Astrocyte (in vitro differentiated cells and primary cell): Measurements from ENCODE around the gene VIM.

ENCODE experiments used
- EZH2 ChIP-seq: IDR thresholded peaks from 2 replicates; pipeline ENCODE4 v1.6.1; 2012; ENCODE audit warnings: mild to moderate bottlenecking, low read length, inconsistent platforms; ENCODE audit not compliant: insufficient read depth
- TF ChIP-seq, protein P1 (sequence below): IDR thresholded peaks from 2 replicates; pipeline ENCODE4 v1.5.1; 2011; ENCODE audit warnings: low read depth, mild to moderate bottlenecking, inconsistent platforms, low read length, moderate library complexity; ENCODE audit not compliant: insufficient read depth

DNA sequence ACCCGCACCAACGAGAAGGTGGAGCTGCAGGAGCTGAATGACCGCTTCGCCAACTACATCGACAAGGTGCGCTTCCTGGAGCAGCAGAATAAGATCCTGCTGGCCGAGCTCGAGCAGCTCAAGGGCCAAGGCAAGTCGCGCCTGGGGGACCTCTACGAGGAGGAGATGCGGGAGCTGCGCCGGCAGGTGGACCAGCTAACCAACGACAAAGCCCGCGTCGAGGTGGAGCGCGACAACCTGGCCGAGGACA, 1.6 kb downstream of the VIM start:
- TF ChIP-seq, protein P1, sequence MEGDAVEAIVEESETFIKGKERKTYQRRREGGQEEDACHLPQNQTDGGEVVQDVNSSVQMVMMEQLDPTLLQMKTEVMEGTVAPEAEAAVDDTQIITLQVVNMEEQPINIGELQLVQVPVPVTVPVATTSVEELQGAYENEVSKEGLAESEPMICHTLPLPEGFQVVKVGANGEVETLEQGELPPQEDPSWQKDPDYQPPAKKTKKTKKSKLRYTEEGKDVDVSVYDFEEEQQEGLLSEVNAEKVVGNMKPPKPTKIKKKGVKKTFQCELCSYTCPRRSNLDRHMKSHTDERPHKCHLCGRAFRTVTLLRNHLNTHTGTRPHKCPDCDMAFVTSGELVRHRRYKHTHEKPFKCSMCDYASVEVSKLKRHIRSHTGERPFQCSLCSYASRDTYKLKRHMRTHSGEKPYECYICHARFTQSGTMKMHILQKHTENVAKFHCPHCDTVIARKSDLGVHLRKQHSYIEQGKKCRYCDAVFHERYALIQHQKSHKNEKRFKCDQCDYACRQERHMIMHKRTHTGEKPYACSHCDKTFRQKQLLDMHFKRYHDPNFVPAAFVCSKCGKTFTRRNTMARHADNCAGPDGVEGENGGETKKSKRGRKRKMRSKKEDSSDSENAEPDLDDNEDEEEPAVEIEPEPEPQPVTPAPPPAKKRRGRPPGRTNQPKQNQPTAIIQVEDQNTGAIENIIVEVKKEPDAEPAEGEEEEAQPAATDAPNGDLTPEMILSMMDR = no peak
- TF ChIP-seq EZH2 = no peak
